Esophagus muscularis mucosa (tissue), 3 donors: ENCODE measurements around the gene CDK14.

ENCODE experiments used
- POLR2AphosphoS5 ChIP-seq, 2 donors: sonication (generic); formaldehyde crosslinking; IDR thresholded peaks; one replicate each; pipeline ENCODE4 v1.6.1; 2017; ENCODE audit warnings: antibody characterized with exemption in 2 of 2
- TF ChIP-seq, protein P1 (sequence below), 3 experiments: fragments of 200-600 bp in 2 of 3; fragments of 450-650 bp in 1 of 3; sonication (generic) in 2 of 3; IDR thresholded peaks; one replicate each; pipeline ENCODE4 v1.5.1; 2017 to 2019; ENCODE audit warnings: antibody characterized with exemption in 3 of 3, mild to moderate bottlenecking in 2 of 3, moderate library complexity in 1 of 3

- TF ChIP-seq, protein P1, sequence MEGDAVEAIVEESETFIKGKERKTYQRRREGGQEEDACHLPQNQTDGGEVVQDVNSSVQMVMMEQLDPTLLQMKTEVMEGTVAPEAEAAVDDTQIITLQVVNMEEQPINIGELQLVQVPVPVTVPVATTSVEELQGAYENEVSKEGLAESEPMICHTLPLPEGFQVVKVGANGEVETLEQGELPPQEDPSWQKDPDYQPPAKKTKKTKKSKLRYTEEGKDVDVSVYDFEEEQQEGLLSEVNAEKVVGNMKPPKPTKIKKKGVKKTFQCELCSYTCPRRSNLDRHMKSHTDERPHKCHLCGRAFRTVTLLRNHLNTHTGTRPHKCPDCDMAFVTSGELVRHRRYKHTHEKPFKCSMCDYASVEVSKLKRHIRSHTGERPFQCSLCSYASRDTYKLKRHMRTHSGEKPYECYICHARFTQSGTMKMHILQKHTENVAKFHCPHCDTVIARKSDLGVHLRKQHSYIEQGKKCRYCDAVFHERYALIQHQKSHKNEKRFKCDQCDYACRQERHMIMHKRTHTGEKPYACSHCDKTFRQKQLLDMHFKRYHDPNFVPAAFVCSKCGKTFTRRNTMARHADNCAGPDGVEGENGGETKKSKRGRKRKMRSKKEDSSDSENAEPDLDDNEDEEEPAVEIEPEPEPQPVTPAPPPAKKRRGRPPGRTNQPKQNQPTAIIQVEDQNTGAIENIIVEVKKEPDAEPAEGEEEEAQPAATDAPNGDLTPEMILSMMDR (IDR thresholded peaks at IDR 0.05): no peak
- TF ChIP-seq POLR2AphosphoS5 (IDR thresholded peaks at IDR 0.05): no peak
These were observed 448.0 kb downstream of the CDK14 start for GRCh38 chr7:91043924-91044645.
